ENCODE data around the gene ZNF239.

- no peak for TF ChIP-seq CTCF (conservative IDR thresholded peaks at IDR 0.05)
- TF ChIP-seq ZFX (IDR thresholded peaks at IDR 0.05), result no peak
These were observed 9.6 kb upstream of the ZNF239 start for GRCh38 chr10:43584051-43584450.
